ENCODE data around the gene CRIM1.

- TF ChIP-seq CTCF (IDR thresholded peaks at IDR 0.05) = no peak
- TF ChIP-seq ZFX (IDR thresholded peaks at IDR 0.05; ENCODE audit: borderline replicate concordance) = no peak
Measured at GRCh38 chr2:36577884-36578283, 222.3 kb downstream of the CRIM1 start.

Data from 22Rv1 (cell line).